HK-2 (cell line): Measurements from ENCODE around the gene FICD.
A peak's percentile ranks its signal among the peaks of the same experiment; 100 is the strongest.
"Not testable (repeated sequence)": the region's sequence is repeated elsewhere in the genome, so short reads cannot be mapped to it uniquely, and the experiment has no call there.

ENCODE experiments used
- DNase-seq: peaks from one replicate; pipeline ENCODE4 v3.0.0-alpha.2; 2018; ENCODE audit not compliant: unreplicated experiment

FICD gene

DNA sequence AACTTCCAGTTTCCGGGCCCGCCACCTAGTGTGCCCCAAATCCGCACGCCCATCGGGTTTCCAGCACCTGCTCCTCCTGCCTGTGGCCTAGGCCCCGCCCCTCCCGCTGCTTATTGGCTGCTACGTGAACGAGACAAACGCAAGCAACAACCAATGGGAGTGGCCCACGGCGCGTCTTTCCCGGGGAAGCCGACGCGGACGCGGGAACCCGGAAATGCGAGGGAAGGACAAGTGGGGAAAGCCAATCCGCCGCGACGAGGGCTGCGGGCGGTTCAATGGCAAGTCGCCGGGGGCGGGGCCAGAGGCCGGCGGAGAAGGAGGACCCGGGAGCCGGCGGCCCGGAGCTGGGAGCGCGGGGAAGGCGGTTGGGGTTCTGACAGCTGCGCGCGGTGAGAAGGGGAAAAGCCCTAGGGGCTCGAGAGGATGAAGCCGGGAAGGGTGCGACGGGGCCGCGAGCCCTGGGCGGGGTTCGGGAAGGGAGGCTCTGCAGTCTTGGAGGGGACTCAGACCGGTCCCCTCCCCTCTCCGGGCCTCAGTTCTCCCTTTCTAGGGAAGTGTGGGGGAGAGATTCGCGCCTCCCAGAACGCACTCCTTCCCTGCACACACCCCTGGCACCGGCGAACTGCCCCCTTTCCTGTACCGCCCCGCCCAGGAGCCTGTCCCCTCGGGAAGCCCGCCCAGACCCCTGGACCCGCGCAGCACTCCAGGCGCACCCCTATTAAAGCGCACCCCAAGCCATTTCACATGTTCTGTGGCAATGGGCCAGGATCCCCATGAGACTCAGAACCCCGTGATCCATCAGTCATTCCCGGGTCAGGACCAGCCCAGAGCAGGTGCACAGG is at the start of gene FICD:
Gene FICD (plus strand): TSS at position 305 of the 842 bp plus-strand sequence. CDS start 1,696 bp downstream, outside the sequence.
- DNase-seq: peak; percentile 100

DNA sequence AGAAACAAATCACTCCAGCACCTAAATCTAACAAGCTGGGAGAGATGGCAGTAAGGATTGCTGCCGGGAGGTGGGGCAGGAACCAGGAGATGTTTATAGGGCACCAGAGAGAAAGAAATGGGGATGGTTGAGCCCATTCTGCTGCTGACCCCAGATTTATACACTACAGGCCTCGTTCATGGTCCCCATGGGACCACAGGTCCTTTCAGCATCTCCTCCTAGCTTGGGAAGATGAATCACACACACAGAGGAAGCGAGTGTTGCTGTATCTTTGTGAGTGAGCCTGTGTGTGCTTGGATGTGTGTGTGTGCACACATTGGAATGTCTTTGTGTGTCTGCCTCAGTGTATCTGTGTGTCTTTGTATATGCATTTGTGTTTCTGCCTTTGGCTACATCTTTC is 49.7 kb upstream of the FICD start:
- DNase-seq: no peak

- DNase-seq: no peak
These were observed 46.7 kb upstream of the FICD start for GRCh38 chr12:108468196-108468968.

DNA sequence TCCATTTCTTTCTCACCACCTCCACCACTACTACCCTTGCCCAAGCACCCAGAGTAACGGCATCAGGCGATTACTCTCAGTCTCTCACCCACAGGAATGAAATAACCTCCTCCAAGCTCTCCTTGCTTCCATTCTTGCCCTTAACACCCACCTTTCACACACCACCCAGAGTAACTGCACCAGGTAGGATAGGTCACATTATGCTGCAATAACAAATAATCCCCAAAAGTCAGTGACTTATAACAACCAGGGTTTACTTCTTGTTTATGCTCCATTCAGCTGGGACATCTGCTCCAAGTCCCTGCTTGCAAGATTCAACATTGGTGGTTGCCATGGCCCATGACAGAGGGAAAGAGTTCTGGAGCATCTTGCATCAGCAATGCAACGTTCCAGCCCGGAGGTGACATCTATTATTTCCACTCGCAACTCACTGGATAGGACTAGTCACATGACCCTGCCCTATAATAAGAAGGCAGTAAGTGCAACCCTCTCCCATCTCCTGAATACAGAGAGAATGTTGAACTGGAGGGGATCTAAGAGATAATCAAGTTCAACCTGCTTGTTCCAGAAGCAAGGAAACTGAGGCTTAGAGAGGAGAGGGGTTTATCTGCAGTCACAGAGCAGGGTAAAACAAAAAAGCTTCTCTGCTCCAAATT is 41.5 kb upstream of the FICD start:
- DNase-seq: no peak

- DNase-seq: no peak
These were observed 39.7 kb upstream of the FICD start for GRCh38 chr12:108475396-108475795.

DNA sequence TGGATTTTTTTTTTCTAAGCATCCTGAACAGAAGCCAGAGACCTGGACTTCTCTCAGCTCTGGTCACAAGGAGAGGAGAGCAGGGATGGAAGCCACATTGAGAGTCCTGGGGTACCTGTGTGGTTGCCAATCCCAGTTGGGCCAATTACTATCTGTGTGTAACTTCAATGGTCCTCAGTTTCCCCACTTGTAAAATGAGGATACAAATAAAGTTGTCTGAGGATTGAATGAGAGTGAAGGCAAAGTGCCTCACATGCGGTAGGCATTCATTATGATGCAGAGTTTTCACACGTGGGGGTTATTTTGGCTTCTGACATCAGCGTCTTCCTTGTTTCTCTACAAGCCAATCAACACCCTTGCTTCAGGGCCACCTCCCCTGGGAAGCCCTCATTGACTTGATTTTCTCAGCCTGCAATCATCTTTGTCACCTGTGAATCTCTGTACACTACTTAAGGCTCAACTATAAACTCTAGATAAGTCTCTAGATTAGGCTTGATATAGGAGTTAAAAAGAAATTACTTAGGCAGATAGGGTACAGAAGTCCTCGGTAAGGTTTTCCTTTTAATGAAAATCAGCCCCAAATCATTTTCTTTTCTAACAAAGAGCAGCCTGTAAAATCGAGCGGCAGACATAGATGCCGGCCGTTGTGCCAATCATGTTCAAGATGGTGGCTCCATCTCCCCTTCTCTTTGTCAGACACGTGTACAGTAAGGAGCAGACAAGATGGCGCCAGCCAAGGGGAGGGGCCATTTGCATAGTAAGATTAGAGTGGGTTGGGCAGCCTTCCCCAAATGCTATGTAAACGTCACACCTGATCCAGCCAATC is 37.8 kb upstream of the FICD start:
- no peak for DNase-seq

- no peak for DNase-seq
These were observed 37.2 kb upstream of the FICD start for GRCh38 chr12:108477881-108478259.

DNA sequence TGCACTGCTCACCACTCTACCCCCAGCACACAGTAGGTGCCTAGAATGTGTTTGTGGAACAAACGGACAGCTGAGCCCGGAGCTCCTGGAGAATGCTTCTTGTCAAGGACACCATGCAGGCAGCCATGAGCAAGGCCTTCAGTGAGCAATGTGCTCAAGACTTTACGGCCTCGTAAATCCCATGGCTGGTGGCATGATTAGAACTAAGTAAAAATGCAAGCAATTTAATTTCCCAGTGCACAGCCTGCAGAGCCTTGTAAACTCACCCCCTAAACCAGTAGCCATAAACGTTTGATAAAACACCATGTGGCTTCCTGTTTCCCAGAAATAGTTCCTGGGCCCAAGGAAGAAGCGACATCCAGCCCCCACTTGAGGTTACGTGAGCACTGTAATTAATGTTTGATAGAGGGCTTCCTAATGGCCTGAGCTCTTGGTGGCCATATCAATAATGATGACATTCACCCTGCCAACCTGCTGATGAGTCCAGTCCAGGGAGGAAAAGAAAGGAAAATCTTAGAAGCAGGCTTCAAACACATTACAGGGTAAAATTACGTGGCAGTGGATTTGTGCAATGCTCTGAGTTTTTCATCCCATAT is 36.4 kb upstream of the FICD start:
- DNase-seq: no peak

- no peak for DNase-seq
These were observed 35.6 kb upstream of the FICD start for GRCh38 chr12:108479364-108480070.

GRCh38 chr12:108482717-108483212 is 32.3 kb upstream of the FICD start:
- DNase-seq: no peak

GRCh38 chr12:108483213-108484059 is 31.6 kb upstream of the FICD start:
- no peak for DNase-seq

DNA sequence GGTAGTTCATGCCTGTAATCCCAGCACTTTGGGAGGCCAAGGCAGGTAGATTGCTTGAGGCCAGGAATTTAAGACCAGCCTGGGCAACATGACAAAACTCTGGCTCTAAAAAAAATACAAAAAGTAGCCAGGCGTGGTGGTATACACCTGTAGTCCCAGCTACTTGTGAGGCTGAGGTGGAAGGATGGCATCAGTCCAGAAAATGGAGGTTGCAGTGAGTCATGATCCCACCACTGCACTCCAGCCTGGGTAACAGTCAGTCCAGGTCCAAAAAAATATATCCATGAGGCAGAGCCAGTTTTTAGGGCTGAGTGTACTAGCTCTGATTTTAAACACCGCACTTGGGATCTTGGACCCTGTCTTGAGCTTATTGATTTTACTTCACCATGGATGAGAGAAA is 30.6 kb upstream of the FICD start:
- DNase-seq: no peak

DNA sequence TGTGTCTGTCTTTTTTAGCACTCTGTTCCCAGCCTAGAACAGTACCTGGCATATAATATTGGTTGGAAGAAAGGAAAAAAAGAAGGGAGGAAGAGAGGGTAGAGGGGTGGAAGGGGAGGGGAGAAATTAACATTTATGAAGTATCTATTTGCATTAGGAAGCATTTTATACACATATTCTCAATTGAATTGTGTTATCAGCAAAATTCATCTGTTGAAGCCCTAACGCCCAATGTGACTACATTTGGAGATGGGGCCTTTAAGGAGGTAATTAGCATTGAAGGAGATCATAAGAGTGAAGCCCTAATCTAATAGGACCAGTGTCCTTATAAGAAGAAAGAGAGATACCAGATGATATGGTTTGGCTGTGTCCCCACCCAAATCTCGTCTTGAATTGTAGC is 30.2 kb upstream of the FICD start:
- no peak for DNase-seq

DNA sequence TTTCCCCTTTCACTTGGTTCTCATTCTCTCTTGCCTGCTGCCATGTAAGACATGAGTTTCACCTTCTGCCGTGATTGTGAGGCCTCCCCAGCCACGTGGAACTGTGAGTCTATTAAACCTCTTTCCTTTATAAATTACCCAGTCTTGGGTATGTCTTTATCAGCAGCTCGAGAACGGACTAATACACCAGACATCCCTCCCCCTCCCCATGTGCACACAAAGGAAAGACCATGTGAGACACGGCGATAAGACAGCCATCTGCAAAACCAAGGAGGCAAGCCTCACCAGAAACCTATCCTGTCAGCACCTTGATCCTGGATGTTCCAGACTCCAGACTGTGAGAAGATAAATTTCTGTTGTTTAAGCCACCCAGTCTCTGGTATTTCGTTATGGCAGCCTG is 29.7 kb upstream of the FICD start:
- DNase-seq: not testable (repeated sequence)

- not testable (repeated sequence) for DNase-seq
These were observed 28.0 kb upstream of the FICD start for GRCh38 chr12:108487029-108487428.

- no peak for DNase-seq
These were observed 23.8 kb upstream of the FICD start for GRCh38 chr12:108491256-108491655.

GRCh38 chr12:108495054-108495453 is 20.0 kb upstream of the FICD start:
- no peak for DNase-seq

GRCh38 chr12:108495823-108496579 is 19.1 kb upstream of the FICD start:
- no peak for DNase-seq

GRCh38 chr12:108498136-108498535 is 16.9 kb upstream of the FICD start:
- DNase-seq: no peak
